Fibroblast of skin of abdomen (primary cell): ENCODE data around the gene CSHL1.
"Not testable (repeated sequence)": the region's sequence is repeated elsewhere in the genome, so short reads cannot be mapped to it uniquely, and the experiment has no call there.

Source experiments
- DNase-seq: peaks from one replicate; pipeline ENCODE4 v3.0.0-alpha.2; 2013

The CSHL1 gene

GRCh38 chr17:63939884-63940283 is 28.8 kb upstream of the CSHL1 start:
- DNase-seq = no peak

- DNase-seq = no peak
Observed at GRCh38 chr17:63939401-63939800, 28.3 kb upstream of the CSHL1 start.

GRCh38 chr17:63937920-63938319 is 26.9 kb upstream of the CSHL1 start:
- no peak for DNase-seq

- DNase-seq = no peak
Observed at GRCh38 chr17:63937319-63937718, 26.3 kb upstream of the CSHL1 start.

- DNase-seq = no peak
Observed at GRCh38 chr17:63934183-63935112, 23.4 kb upstream of the CSHL1 start.

- no peak for DNase-seq
Observed at GRCh38 chr17:63933598-63933997, 22.5 kb upstream of the CSHL1 start.

GRCh38 chr17:63932721-63933120 is 21.7 kb upstream of the CSHL1 start:
- DNase-seq = no peak

- no peak for DNase-seq
Observed at GRCh38 chr17:63931981-63932561, 21.0 kb upstream of the CSHL1 start, which contains the start of gene CD79B. Gene CD79B (minus strand): TSS chr17:63932331. CDS start chr17:63932261, 70 bp downstream.

DNA sequence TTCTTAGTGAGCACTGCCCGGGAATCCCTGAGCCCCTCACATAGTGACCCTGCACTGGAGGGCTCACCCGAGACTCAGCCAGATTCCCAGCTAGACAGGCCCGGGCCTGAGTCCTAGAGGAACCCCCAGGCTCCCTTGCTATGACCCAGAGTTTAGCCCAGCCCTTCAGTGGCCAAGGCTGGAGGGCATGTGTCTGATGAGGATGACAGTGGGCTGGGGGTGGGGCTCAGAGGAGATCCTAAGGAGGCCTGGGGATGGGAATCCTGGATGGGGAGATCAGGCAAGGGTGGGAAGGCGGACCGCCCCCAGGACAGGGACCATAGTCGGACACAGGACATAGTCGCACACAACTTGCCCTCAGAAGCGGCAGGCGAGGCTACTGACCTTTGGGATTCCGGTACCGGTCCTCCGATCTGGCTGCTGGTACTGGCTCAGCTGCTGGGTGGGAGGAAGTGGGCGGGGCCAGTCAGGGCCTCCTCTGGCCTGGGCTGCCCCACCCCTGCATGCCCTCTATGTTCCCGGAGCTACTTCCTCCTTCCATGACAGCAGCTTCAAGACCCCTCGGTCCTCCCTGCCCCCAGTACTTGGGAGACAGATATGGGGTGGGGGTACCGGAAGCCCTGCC is 20.0 kb upstream of the CSHL1 start:
- no peak for DNase-seq

DNA sequence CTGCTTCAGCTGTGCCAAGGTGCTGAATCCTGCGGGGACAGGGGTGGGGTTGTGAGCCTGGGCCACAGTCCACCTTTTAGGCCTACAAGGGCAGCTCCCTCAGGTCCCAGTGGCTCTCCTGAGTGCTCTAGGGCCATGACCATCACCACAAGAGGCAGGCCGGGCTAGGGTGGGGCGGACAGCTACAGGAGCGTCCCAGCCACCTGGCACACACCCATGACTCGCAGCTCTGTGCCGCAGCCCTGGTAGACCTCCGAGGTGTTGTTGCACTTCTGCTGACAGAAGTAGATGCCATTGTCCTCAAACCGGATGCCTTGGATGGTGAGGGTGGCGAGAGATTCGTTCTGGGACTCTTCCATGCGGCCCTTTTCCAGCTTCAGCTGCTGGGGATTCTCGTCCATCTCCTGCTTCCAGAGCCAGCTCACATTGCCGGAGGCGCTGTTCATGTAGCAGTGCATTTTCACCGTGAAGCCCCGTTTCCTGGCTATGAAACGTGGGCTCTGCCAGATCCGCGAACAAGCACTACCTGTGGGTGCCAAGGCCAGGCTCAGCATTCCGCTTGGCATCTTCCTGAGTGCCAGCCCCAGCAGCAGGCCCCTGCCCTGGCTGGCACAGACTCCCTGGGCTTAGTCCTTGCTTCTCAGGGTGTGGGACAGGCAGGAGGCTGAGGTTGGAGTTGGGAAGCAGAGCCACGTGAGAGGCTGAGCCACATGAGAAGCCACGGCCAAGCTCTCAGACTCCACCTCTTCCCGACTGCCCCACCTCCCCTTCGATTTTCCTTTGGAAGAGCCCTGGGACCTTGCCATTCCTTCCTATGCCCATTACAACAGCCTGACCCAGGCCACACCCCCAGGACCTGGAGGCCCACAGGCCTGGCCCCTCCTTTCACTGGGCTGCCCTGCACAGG is 19.1 kb upstream of the CSHL1 start:
- DNase-seq = no peak

- DNase-seq = no peak
Observed at GRCh38 chr17:63928966-63929695, 18.1 kb upstream of the CSHL1 start.

DNA sequence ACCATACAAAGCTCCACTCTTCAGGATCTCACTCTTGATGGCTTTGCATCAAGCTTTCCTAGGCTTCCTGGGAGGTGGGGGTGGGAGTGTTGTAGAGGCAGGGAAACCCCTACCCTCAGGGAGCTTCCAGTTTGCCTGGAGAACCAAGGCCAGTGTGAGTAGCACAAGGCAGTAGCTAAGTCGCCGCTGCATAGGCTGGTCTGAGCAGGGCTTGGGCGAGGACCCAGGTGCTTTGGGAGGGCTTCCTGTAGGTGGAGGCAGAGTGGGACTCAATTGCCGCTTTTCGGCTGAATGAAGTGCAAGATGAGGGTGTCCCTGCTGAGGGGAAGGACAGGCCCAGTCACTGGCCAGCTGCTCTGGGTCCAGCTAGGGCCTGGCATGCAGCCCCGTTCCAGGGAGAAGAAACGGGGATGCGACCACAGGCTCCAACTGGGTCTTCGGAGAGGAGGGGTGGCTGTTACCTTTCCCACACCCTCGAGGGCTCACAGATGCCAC is 17.2 kb upstream of the CSHL1 start:
- DNase-seq = no peak

DNA sequence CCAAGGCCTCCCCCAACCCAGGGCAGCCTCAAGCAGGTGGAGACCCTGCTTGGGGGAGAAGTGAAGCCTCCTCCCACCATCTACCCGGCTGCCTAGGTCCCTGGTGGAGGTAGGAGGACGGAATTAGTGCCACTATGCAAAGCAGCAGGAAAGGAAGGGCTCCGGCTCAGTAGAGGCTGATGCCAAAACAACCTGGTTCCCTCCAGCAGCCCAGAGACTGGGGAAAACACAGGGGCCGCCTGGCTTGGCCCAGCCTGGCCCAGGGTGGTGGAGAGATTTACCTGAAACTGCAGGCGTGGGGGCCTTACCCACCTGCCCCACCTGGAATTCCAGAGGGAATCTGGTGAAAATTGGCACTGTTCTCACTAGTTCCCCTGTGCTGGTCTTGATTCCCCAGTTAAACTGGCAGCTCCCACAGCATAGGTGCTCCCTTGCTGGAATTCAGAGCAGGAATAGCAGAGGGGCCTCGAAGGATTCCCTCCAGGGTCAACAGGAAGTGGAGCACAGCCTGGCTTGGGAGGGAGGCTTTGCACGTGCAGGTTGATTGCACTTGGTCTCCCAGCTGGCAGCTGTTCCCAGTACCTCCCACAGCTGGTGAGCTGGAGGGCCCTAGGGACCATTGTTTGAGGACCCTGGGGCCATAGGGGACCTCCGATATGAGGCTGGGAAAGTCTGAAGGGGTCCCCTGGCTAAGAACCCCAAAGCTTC is 16.6 kb upstream of the CSHL1 start:
- DNase-seq = no peak

GRCh38 chr17:63926164-63926563 is 15.1 kb upstream of the CSHL1 start:
- no peak for DNase-seq

- no peak for DNase-seq
Observed at GRCh38 chr17:63925615-63926014, 14.6 kb upstream of the CSHL1 start.

DNA sequence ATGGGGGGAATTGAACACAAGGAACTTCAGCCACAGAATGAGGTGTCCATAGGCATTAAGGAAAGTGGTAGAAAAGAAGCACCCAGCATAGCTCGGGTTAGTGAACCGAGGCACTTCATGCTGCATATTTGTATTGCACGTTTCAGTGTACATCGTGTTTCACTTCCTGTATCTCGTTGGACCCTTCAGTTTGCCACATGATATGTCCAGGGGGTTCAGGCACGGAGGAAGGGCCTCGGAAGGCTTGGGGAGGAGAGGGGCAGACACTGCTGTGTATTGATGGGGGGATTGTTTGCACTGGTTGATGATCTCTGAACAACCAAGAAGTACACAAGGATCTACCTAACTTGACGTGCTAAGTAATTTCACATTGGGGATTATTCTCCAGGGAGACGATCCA is 11.3 kb upstream of the CSHL1 start:
- not testable (repeated sequence) for DNase-seq

DNA sequence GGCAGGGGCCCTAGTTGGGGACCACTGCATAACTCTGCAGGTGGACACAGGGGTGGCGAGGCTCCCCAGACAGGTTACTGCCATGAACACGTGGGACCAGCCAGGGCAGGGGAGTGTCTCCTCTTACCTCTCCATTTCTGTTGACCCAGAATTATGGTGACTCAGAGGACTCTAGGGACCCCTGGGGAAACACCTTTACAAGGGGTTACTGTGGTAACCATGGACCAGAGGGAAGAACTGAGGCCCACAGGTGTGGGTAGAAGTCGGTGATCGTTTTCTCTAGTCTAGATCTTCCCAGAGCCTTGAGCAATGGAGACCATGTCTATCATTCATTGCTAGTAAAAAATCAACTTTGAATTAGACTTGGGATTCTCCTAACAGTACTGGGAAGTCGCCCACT is 9.7 kb upstream of the CSHL1 start:
- DNase-seq = not testable (repeated sequence)

GRCh38 chr17:63920050-63920449 is 9.0 kb upstream of the CSHL1 start:
- DNase-seq = not testable (repeated sequence)

DNA sequence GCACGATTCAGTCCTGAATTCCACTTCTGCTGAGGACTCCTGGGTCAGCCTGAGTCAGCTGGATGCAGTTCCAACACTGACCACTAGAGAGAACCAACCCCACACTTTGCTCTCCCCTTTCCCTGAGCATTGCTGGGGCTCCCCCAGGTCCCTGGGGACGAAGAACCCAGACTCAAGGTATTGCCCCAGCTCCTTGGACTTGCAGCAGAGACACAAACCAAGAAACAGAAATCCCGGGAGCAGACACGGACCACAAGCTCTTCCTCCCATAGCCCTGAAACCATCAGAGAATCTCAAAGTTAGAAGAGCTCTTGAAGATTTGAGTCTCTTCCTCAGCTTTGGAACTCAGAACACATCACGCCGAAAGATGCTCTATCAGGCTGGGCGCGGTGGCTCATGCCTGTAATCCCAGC is 8.3 kb upstream of the CSHL1 start:
- peak; percentile 53 for DNase-seq

DNA sequence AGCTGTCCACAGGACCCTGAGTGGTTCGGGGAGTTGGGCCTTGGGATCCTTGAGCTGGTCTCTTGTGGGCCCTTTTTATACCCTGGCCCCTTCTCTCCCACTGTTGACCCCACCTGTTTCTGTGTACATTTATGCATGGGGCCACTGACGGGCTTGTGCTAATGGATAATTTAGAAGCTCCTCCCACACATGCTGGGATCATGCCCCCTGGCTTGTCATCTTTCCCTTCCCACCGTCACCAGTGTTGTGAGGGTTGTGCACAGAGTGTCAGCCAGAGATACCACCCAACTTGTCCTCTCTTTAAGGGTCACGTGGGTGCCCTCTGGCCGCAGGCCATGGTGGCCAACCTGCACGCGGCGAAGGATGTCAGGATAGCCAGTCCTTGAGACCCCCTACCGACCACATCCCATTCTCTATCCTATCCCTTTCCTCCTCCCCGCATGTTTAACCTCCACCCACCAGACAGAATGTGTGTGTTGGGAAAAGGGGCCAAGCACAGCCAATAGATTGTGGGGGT is 7.8 kb upstream of the CSHL1 start, which contains the start of gene GH1:
TSS of gene GH1 (minus strand) at position 51 of the 517 bp plus-strand sequence. CDS start 63 bp downstream, outside the sequence.
- not testable (repeated sequence) for DNase-seq
